PFSK-1 (cell line): ENCODE measurements around the gene LYRM2.

Source experiments
- FOXP2 ChIP-seq: optimal IDR thresholded peaks from 2 replicates; pipeline ENCODE3; 2011; ENCODE audit warnings: borderline replicate concordance, control low read depth, inconsistent platforms; ENCODE audit not compliant: insufficient read depth; ENCODE audit errors: extremely low read length, extremely low read depth
- POLR2AphosphoS5 ChIP-seq: IDR thresholded peaks from 2 replicates; pipeline ENCODE4 v1.6.1; 2012; ENCODE audit warnings: low read depth, mild to moderate bottlenecking, control low read depth, low read length, moderate library complexity
- REST ChIP-seq, 2 experiments: IDR thresholded peaks; 2 replicates each; pipeline versions ENCODE4 v1.6.1 to v1.8.0; 2011 to 2012; ENCODE audit warnings: low read depth in 2 of 2, low read length in 2 of 2, control low read depth in 1 of 2, inconsistent platforms in 1 of 2, mild to moderate bottlenecking in 1 of 2, moderate library complexity in 1 of 2; ENCODE audit not compliant: insufficient read depth in 1 of 2
- SIN3A ChIP-seq: IDR thresholded peaks from 2 replicates; pipeline ENCODE4 v1.6.1; 2012; ENCODE audit warnings: mild to moderate bottlenecking, low read length, moderate library complexity, borderline replicate concordance; ENCODE audit not compliant: insufficient read depth
- TAF1 ChIP-seq: IDR thresholded peaks from 2 replicates; pipeline ENCODE4 v1.6.1; 2012; ENCODE audit warnings: low read length, control low read depth, borderline replicate concordance; ENCODE audit not compliant: insufficient read depth

Gene LYRM2

GRCh38 chr6:89602166-89602565 is 36.4 kb downstream of the LYRM2 start:
- no peak for TF ChIP-seq REST (IDR thresholded peaks at IDR 0.05; ENCODE audit: insufficient read depth in 1 of 2, low read depth in 2 of 2, low read length in 2 of 2)
- no peak for TF ChIP-seq SIN3A
- no peak for TF ChIP-seq TAF1
- TF ChIP-seq POLR2AphosphoS5, result no peak
- no peak for TF ChIP-seq FOXP2

- no peak for TF ChIP-seq TAF1
- TF ChIP-seq POLR2AphosphoS5, result no peak
- no peak for TF ChIP-seq FOXP2
- TF ChIP-seq SIN3A, result no peak
- no peak for TF ChIP-seq REST (IDR thresholded peaks at IDR 0.05; ENCODE audit: insufficient read depth in 1 of 2, low read depth in 2 of 2, low read length in 2 of 2)
Measured at GRCh38 chr6:89599727-89600126, 38.8 kb downstream of the LYRM2 start.

DNA sequence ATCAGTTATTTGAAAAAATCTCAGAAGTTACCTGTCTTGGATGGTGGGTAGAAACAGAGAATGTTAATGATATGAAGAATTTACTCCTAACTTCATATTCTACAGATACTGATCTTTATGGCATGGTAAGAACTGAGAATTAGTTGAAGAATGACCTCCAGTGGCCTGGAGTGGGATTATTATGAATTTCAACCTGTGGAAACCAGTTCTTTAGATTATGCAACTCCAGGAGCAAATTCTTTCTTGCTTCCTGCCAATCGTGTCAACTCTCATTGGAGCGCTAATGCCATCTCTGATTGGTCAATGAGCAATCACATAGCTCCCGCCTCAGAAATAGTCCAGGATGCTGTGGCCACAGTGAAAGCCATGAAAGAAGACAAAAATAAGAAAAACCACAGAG is 40.6 kb downstream of the LYRM2 start:
- no peak for TF ChIP-seq FOXP2
- TF ChIP-seq TAF1, result no peak
- TF ChIP-seq POLR2AphosphoS5, result no peak
- TF ChIP-seq REST (IDR thresholded peaks at IDR 0.05; ENCODE audit: insufficient read depth in 1 of 2, low read depth in 2 of 2, low read length in 2 of 2), result no peak
- no peak for TF ChIP-seq SIN3A

GRCh38 chr6:89597372-89597771 is 41.2 kb downstream of the LYRM2 start:
- TF ChIP-seq POLR2AphosphoS5 (no peak), SIN3A (no peak), TAF1 (no peak), FOXP2 (no peak), REST (IDR thresholded peaks at IDR 0.05; ENCODE audit: insufficient read depth in 1 of 2, low read depth in 2 of 2, low read length in 2 of 2) (no peak)

DNA sequence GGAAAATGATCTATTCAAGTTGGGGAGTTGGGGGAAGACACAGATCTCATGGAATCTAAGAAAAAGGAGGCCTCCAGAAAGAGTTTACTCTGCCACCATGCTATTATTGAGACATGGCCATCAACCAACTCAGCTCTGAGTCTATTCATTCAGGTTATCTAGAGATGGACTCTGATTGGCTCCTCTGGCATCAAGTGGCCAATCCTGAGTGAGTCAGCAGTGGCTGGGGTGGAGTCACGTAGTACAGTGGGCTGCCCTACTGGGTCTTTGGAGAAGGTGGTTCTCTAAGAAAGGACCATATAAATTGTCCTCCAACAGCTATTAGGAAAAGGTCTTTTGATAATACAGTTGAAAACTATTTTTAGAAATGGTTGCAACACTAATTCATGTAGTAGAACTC is 42.1 kb downstream of the LYRM2 start:
- no peak for TF ChIP-seq REST (IDR thresholded peaks at IDR 0.05; ENCODE audit: insufficient read depth in 1 of 2, low read depth in 2 of 2, low read length in 2 of 2)
- no peak for TF ChIP-seq POLR2AphosphoS5
- TF ChIP-seq TAF1, result no peak
- no peak for TF ChIP-seq SIN3A
- TF ChIP-seq FOXP2, result no peak
